GM21528 (cell line): ENCODE measurements around the gene RSAD2.
A peak's percentile ranks its signal among the peaks of the same experiment; 100 is the strongest.

Experiments used
- ATAC-seq: cut with Tn5 transposase; IDR thresholded peaks from one replicate; pipeline ENCODE4 v1.9.1; 2021; ENCODE audit warnings: mild to moderate bottlenecking, moderate library complexity; ENCODE audit not compliant: unreplicated experiment, low FRiP score

RSAD2 gene

DNA sequence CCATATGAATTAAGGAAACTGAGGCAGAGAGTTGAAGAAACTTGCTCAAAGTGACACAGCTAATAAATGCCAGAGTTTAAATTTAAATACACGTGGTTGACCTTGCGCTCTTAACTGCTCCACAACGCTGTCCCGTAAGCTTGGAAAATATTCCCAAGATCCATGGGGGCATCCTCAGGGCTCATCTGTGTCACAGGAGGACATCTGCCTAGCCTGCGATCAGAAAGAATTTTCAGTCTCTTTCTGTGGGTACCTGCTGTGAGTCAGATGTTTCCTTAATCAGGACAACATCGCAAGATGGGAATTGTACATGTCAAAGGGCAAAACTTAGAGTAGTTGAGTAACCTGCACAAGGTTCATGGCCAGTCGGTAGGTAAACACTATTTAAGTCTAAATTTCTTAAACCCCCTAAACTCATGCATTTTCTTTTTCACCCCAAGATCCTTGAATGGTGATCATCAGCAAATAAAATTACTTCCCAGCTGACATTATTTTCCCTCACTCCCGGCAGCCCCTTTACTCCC is 13.3 kb upstream of the RSAD2 start:
- no peak for ATAC-seq

DNA sequence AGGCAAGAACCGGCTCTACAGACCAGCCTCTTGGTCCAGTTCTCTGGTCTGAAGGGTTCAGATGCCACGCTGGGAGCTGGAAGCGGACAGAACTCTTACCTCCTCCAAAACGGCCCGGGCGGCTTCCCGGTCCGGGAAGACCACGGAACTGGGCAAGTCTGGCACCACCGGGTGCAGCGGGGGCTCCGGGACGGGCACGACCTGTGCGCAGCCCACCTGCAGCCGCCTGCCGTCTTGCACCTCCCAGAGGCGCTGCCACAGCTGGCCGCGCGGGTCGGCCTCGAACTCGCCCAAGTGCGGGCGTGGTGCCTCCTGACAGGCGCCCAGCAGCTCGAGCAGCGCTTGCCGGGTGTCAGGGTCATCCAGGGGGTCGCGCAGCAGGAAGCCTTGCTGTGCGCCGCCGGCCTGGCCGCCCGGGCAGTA is 12.6 kb upstream of the RSAD2 start:
- peak; percentile 33 for ATAC-seq

DNA sequence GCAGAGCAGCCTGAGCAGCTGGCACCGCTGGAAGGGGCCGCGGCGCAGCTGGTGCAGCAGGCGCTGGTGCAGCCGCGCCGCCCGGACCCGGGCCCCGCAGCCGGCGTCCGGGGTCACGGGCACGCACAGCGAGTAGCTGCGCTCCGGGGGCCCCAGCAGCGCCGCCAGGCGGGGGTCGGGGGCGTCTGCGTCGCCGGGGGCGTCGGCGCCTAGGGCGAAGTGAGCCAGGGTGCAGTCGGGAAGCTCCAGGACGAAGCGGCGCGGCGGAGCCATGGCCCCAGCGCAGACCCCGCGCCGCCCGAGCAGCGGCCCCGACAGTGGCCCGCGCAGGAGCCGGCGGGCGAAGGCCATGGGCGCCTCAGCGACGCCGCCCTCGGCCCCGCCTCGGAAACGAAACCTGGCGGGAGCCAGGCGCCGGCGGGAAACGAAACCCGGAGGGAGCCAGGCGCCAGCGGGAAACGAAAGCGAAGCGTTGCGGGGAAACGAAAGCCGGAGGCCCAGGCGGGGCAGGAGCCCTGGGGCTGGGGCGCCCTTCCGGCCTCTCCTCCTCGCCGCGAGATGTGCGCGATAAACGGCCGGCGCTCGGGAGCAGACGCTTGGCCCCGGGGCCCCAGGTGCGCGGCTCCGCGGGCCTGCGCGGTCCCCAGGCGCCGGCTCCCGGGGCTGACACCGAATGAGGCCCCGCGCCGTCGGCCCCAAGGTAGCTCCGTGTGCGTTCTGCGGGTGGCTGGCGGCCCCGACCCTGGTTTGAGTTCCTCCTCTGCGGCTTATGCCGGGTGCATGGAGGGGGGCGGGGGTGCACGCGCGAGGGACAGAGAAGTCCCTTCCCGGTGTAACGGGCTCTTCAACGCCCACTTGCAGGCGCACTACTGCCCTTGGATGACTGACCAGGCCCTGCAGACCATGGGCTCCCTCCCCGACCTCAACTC is 12.0 kb upstream of the RSAD2 start, which contains the start of gene CMPK2:
TSS of gene CMPK2 (minus strand) at position 562 of the 929 bp plus-strand sequence. CDS start at position 351, 211 bp downstream.
- ATAC-seq = peak; percentile 81

DNA sequence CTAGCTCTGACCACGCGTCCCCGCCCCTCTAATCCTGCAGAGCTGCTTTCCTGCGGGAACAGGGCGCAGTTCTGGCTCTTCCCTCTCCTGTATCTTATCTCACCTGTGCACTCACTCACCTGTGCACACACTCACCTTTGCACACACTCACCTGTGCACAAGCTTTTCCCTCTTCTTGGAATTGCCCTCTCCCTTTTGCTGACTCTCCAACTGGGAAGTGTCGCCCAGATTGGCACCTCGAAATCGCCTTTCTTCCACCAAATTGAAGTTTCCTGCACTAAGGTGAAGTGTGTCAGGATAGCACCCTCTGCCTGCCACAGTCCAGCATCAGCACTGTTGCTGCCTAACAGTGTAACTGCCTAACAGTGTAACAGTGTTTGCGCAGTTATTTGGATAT is 11.3 kb upstream of the RSAD2 start:
- peak; percentile 41 for ATAC-seq

DNA sequence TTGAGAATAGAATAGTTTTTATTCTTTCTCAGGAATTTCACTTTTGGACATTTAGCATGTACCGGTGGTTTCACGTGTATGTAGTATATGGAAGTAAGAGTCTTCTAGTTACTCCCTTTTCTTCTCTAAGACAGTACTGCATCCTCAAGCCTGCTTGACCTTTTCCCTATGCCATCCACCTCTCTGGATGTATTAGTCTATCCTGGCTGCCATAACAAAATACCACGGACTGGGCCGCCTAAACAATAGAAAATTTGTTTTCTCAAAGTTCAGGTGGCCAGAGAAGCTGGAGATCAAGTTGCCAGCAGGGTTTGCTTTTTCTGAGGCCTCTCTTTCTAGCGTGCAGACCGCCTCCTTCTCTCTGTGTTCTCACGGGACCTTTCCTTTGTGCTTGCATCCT is 10.6 kb upstream of the RSAD2 start:
- ATAC-seq = no peak

DNA sequence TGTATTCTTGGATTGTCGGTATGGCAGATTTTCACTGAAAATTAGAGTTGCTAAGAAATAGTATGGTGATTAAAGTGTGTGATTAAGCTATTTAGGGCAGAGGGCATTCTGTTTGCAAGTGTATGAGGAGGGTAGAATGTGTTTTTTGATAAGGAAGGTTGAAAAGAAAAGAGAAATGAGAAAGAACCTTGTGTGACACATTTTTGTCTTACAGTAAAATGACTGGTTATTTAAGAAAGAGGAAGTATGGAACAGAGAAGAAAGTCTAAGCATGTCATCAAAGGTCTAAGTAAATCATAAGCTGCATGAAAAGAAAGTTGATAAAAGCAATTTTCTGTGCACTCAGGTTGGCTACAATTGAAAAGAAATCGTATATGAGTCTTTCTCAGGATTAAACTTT is 5.2 kb upstream of the RSAD2 start:
- peak; percentile 64 for ATAC-seq

DNA sequence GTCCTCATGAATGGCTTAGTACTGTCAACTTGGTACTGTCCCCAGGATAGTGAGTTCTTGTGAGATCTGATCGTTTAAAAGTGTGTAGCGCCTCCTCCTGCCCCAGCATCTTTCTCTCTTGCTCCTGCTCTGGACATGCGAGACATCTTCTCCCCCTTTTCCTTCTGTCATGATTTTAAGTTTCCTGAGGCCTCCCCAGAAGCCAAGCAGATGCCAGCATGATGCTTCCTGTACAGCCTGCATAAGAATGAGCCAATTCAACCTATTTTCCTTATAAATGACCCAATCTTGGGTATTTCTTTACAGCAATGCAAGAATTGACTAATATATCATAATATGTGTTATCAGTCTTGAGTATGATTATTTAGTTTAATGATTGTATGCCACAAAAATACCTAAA is 3.5 kb upstream of the RSAD2 start:
- no peak for ATAC-seq

DNA sequence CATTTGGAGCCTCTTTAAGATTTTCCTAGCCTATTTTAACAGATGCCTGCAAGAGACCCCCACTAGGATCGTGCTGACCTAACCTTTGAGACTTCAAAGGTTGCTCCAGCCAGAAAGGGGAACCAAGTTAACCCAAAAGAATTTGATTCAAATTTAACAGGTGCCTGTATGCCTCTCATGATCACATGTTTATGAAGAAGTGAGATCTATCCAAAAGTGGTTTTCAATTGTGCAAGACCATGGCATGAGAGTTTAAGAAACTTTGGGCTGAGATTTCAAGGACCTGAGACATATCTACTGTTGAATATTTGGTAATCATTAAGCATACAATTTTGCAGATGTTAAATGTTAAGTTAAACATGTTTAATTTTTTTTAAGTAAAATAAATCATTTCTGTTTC is 1.3 kb upstream of the RSAD2 start:
- ATAC-seq = no peak

DNA sequence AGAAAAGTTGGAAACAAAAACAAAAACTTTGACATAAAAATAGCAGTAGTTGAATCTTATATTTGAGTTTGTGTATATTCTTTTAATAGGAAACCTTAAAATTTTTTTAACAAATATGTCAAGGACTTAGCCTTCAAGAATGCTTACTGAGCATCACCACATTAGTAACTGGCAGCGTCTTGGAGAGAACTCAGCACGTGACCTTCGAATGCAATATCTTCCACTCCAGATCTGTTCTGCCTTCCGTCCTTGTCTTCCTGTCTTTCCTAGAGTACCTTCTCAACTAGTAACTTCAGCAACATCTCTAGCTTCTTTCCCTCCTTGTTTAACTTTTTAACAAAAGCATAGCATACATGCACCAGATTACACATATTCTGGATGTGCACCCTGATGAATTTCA is 972 bp downstream of the RSAD2 start:
- no peak for ATAC-seq

DNA sequence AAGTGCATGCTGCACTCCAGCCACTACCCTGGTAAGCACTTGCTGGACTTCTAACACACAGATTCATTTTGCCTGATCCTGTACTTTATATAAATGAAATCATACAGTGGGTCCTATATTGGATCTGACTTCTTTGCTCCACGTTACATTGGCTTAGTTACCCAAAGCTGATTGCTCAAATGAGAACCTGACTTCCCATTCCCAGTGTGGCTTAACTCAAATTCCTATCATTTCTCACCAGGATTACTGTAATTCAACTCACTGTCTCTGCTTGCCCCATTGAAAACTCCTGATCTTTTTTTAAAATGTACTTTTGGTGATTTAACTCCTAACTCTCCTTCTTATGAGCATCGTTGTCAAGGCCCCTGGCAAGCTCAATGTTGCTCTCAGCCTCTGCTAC is 1.4 kb downstream of the RSAD2 start:
- ATAC-seq = no peak

DNA sequence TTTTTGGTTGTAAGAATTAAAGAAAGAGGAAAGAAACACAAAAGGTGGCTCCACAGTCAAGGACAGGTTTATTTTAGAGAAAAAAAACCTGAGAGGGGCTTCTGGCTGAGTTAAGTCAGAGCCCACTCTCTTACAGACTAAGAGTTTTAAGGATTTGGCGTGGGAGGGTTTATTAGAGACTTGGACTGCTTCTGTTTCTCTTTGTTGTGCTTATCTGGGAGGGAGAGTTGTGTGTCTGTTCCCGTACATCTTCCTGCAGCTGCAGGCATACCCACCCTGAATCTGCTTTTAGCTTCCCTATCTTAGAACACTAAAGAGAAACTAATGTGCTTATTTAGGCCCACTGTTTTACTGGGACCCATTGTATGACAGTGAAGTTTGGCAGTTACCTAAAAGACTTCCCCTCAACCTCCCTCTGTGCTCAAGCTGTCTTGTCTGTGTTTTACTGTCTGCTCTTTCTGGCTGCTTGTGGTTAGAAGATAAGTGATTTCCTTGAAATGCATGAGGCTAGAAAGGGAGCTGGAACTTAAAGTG is 2.7 kb downstream of the RSAD2 start:
- ATAC-seq = no peak

DNA sequence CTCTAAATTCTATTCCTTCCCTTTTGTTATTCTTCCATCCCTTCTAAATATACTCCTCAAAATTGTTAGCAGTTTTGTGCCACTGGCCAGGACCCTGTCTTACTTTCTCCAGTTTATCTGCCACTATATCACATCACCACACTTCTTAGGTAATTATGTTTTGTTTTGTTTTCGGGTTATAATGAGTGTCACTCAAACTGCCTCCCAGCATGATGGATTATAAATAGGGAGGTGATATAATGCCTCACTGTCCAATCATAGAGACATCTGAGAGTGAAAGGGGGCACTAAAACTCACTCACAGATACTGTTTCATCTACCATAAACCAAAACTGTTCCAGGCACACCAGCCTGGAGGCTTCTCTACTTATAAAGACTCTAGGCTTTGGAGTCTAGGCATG is 3.5 kb downstream of the RSAD2 start:
- ATAC-seq = no peak

DNA sequence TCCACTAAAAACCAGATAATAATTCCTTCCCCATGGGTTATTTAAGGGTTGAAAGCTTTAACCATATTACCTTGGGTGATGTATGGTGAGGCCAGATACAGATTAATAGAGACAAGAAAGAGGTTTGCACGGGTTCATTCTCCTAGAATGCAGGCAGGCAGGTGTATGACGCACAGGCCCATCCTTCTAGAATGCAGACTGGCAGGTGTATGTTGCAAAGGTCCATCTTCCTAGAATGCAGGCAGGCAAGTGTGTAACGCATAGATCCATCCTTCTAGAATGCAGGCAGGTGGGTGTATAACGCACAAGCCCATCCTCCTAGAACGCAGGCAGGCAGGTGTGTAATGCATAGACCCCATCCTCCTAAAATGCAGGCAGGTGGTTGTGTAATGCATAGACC is 3.9 kb downstream of the RSAD2 start:
- ATAC-seq = no peak

DNA sequence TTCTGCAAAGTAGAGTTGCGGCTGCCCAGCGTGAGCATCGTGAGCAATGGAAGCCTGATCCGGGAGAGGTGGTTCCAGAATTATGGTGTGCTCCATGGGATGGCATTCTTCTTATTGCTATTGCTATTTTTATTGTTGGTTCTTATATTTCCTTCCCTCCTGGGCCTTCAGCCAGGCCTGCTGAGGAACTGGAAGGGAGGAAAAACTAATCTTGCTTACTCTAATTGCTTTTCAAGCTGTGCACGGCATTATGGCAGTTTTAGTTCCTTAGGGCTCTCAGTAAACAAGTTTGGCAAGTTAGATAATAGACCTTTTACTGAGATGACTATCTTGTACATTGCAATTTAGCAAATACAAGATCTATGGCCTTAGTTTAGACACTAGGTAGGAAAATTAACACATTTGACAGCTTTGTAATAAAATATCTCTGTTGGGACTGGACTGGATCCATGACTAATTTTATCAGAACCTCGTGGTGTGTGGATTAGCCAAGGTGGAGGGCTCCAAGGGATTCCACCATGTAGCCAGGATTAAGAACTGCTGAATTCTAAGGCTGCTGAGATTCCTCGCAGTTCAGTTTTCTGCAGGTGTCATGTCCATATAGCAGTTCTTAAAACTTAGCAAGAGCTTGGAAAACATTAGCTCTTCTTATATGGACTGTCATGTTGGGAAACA is 6.0 kb downstream of the RSAD2 start:
- ATAC-seq = no peak

DNA sequence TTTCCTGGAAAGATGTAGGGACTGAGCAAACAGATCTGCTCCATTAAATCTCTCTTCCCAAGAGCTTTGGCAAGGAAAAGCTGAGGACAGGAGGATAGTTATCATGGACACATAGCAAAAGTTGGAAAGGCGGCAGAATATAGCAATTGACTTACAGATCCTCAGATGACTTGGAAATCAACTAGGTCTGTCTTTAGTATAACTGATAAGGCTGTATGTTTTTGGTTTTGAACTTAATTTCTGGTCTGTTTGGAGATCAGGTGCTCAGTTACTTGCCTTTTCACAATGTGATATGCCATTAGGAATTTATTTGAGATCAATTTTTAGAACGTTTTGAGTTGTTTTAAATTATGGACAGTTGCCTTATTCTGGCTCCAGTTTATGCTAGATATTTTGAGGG is 8.0 kb downstream of the RSAD2 start:
- ATAC-seq = no peak

DNA sequence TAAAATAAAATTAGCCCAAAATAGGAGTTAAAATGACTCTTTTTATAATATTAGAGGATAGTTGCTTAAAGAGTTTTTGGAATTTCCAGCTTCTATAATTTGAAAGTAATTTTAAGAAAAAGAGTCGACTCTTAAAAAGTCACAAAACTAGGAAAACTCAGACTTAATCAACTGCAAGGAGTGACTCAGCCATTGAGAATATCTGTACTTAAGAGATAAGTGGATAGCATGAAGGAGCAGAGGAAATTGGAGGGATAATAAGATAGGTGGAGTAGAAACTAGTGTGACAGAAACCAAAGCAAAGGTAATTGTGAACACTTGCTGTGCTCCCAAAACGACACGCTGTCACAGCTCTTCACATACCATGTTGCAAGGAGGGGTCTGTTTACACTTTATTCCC is 8.4 kb downstream of the RSAD2 start:
- ATAC-seq = no peak

DNA sequence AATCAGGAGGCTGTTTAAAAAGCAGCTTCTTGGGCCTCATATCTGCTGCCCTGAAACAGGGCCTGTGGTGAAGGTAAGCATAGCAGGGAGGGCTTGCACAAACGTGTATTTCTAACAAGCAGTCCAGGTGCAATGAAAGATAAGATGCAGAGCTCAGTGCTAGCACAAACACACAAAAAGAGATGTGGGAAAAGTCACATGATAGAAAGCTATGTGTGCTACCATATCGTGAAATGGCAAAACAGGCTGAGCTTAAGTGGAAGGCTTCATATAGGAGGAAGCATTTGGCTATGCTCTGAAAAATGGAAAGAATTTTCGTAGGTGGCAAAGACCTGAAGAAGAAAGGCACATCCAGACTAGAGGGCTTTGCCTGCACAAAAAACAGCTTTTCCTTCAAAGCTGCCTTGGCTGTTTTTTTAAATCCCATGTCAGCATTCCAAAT is 10.2 kb downstream of the RSAD2 start:
- no peak for ATAC-seq

DNA sequence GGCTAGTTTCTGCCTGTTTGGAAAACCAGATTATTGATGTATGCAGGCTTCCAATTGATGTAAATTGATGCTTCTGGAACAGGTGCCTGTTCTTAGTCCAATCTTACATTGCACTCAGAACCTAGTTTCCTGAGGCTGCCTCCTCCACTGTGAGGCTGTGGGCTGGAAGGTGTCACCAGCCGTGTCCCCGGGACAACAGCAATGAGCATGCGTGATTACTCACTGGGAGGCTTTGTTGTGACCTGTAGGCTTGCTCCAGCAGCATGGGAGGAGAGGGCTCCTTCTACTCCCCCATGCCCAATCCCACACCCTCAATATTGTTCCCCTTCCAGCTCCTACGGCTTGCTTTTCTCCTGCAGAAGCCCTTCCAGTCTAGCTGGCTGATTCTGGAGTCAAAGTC is 11.1 kb downstream of the RSAD2 start:
- no peak for ATAC-seq

DNA sequence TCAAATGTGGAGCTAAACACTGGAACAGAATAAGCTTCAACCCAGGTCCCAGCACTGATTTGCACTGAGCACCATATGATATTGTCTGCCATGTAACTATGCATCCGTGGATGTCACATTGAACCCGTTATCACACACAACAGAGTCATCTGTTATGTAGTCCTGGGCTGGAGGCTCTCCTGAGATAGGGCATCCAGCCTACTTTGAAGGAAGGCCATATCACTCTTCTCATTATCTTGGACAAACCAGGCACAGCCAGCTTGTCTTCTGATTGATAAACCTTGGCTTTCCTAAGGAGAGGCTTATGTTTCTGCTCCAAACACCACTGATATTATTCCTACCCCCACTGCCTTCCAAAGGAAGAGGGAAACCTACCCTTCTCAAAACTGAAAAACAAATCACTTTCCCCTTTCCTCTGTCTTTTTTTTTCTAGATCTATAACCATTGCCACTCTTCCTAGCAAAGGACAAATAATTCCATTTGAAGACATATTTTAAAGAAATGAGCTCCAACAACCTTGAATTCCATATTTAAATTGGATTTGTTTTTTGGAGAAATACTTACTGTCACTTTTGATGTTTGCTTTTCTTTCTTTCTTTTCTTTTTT is 16.4 kb downstream of the RSAD2 start:
- no peak for ATAC-seq

DNA sequence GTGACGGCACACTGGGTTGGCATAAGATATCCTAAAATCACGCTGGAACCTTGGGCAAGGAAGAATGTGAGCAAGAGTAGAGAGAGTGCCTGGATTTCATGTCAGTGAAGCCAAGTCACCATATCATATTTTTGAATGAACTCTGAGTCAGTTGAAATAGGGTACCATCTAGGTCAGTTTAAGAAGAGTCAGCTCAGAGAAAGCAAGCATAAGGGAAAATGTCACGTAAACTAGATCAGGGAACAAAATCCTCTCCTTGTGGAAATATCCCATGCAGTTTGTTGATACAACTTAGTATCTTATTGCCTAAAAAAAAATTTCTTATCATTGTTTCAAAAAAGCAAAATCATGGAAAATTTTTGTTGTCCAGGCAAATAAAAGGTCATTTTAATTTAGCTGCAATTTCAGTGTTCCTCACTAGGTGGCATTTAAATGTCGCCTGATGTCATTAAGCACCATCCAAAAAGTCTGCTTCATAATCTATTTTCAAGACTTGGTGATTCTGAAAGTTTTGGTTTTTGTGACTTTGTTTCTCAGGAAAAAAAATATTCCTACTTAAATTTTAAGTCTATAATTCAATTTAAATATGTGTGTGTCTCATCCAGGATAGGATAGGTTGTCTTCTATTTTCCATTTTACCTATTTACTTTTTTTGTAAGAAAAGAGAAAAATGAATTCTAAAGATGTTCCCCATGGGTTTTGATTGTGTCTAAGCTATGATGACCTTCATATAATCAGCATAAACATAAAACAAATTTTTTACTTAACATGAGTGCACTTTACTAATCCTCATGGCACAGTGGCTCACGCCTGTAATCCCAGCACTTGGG is 19.6 kb downstream of the RSAD2 start:
- no peak for ATAC-seq
